GM12892 (cell line): Measurements from ENCODE around the gene JARID2.

Experiments
- DNase-seq: peaks from one replicate; pipeline ENCODE4 v3.0.0; 2011; ENCODE audit not compliant: insufficient read length
- FAIRE-seq: peaks from 2 replicates; lab custom pipeline; 2011; peaks lifted over from hg19 to GRCh38; lab: Jason Lieb, UNC
- POLR2A ChIP-seq: IDR thresholded peaks from 2 replicates; pipeline ENCODE4 v1.6.1; 2011; ENCODE audit warnings: low read depth, low read length, control low read depth
- POLR2AphosphoS5 ChIP-seq: IDR thresholded peaks from 2 replicates; pipeline ENCODE4 v1.6.1; 2011; ENCODE audit warnings: low read depth, low read length, control low read depth
- TAF1 ChIP-seq: IDR thresholded peaks from 2 replicates; pipeline ENCODE4 v1.6.1; 2011; ENCODE audit warnings: low read depth, mild to moderate bottlenecking, control low read depth, low read length, borderline replicate concordance

JARID2 gene

DNA sequence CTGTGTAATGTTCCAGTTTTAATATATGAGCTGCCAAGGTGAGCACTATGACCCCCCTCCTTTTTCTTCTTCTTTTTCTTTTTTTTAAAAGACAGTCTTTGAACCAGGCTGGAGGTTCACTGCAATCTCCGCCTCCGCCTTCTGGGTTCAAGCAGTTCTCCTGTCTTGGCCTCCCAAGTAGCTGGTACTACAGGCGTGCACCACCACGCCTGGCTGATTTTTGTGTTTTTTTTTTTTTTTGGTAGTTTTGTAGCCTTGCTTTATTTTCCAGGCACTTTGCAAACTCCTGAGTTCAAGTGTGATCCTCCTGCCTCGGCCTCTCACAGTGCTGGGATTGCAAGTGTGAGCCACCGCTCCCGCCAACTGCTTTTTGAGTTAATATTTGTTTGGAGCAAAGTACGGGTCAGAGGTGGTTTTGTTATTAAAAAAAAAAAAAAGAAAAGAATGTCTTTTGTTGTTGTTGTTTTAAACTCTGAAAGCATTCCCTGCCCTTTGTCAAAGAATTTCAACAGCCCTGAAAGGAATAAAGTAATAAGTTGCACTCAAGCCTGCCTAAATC is 78.6 kb downstream of the JARID2 start:
- DNase-seq (no peak), FAIRE-seq (no peak)
- TF ChIP-seq POLR2AphosphoS5, result no peak
- TF ChIP-seq POLR2A, result no peak
- no peak for TF ChIP-seq TAF1

DNA sequence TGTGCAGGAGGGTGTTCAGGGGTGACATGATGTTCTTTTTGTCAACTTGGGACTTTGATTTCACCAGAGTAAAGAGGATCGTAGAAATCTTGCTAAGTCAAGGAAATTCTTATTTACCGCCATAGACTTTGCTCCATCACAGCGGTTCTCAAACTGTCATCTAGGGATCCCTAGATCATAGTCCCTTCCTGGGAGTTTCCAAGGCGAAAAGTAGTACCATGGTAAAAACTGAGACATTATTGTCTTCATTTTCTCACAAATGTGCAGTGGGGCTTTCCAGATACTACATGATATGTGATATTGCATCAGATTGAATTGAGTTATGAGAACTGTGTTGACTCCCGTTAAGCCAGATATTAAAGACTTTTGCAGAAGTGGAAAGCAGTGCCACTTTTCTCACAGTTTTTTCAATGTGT is 79.7 kb downstream of the JARID2 start:
- no peak for DNase-seq
- no peak for FAIRE-seq
- no peak for TF ChIP-seq POLR2A
- TF ChIP-seq TAF1, result no peak
- TF ChIP-seq POLR2AphosphoS5, result no peak

- FAIRE-seq (no peak), DNase-seq (no peak)
- no peak for TF ChIP-seq POLR2AphosphoS5
- no peak for TF ChIP-seq TAF1
- TF ChIP-seq POLR2A, result no peak
Measured at GRCh38 chr6:15326067-15326614, 80.3 kb downstream of the JARID2 start.

GRCh38 chr6:15327271-15327670 is 81.4 kb downstream of the JARID2 start:
- FAIRE-seq, result peak; percentile 63
- TF ChIP-seq POLR2A (no peak), TAF1 (no peak)
- DNase-seq, result no peak

- TF ChIP-seq POLR2AphosphoS5, result no peak
- no peak for TF ChIP-seq TAF1
- TF ChIP-seq POLR2A, result no peak
- DNase-seq (no peak), FAIRE-seq (no peak)
Measured at GRCh38 chr6:15329197-15329671, 83.4 kb downstream of the JARID2 start.

DNA sequence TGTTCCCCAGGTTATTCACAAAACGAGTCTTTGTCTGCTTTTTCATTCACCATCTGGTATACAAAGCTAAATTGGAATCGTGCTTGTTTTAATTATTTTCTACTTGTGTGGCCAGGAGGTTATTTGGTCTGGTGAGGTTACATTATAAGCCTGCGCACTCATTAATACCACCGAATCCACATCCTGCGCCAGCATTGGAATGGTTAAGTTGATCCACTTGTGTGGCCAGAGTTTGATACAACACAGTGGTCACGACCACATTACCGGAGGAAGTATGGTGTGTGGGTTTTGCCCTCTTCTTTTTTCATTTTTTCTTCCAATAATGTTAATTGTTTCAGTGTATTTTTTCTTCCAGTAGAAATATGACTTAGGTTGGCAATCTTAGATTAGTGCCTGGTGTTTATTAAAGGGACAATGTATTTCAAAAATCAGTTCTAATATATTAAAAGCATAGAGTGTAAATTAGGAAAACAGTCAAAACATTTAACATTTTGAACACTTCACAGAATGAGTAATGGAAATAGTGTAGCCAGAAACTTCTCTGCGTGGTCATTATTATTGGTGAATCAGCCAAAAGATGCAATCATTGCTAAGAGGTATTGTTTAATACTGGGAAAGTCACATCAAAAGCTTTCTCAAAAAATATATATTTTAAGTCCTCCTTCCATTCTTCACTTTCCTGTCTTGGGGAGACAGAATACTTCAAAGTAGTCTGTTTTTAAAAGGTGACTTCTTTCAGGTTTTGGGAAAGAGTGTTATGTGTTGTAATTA is 84.5 kb downstream of the JARID2 start:
- no peak for TF ChIP-seq POLR2AphosphoS5
- no peak for TF ChIP-seq POLR2A
- TF ChIP-seq TAF1, result no peak
- FAIRE-seq (peak; percentile 67), DNase-seq (no peak)

DNA sequence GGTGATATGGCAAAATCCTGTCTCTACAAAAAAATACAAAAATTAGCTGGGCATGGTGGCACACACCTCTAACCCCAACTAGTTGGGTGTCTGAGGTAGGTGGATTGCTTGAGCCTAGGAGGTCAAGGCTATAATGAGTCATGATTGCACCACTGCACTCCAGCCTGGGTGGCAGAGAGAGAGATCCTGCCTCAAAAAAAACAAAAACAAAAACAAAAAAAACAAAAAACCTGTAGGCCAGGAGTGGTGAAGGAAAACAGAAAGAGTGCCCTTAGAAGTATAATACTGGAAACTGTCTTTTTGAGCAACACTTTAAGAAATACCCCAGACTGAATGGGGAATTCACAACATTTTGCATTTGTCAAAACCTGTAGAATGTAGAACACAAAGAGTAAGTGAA is 85.3 kb downstream of the JARID2 start:
- no peak for FAIRE-seq

GRCh38 chr6:15331629-15332251 is 85.9 kb downstream of the JARID2 start:
- TF ChIP-seq TAF1 (no peak), POLR2A (no peak), POLR2AphosphoS5 (no peak)
- DNase-seq, result no peak
- no peak for FAIRE-seq

More for the DNA sequence above, 85.3 kb downstream of the JARID2 start:
- TF ChIP-seq POLR2AphosphoS5 (no peak), TAF1 (no peak), POLR2A (no peak)
- DNase-seq, result no peak

DNA sequence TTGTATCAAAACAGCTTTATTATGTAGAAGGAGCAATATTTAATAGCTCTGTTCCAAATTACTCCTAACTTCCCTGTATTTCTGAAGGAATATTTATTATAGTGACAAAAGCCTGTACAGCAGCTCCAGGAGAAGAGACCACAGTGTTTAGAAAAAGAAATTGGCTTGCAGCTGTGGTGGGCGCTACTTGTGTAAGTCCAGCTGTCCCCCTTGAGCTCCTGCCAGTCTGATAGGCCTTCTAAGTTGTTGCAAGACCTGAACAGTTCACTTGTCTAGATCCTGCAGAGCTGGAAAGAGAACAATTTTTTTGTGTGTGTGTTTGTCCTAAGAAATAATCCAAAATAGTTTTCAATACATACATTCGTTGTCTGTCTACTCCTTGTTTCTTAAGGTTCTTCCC is 86.6 kb downstream of the JARID2 start:
- DNase-seq (no peak), FAIRE-seq (no peak)
- TF ChIP-seq POLR2AphosphoS5 (no peak), TAF1 (no peak), POLR2A (no peak)

GRCh38 chr6:15335385-15335784 is 89.5 kb downstream of the JARID2 start:
- TF ChIP-seq TAF1, result no peak
- TF ChIP-seq POLR2AphosphoS5, result no peak
- no peak for TF ChIP-seq POLR2A
- FAIRE-seq (peak; percentile 68), DNase-seq (no peak)

DNA sequence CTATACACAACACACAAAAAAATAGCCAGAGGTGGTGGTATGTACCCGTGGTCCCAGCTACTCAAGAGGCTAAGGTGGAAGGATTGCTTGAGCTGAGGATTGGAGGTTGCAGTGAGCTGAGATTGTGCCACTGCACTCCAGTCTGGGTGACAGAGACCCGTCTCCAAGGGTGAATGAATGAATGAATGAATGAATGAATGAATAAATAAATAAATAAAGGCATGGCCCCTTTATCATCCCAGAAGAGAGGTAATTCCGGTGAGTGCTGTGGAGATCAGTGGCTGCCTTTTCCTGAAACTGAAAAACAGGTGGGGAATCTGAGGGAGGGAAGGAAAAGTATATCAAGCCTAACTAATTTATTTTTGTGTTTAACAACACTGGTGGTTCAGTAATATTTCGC is 90.0 kb downstream of the JARID2 start:
- DNase-seq (no peak), FAIRE-seq (no peak)

More for the DNA sequence above, 90.0 kb downstream of the JARID2 start:
- TF ChIP-seq POLR2A (no peak), POLR2AphosphoS5 (no peak), TAF1 (no peak)
